ENCODE data around the gene TTC28. TPM values are rescaled to one million over a fixed set of nuclear protein-coding genes. Genes with fewer than 3 reads are reported as not detected.

Gene TTC28
- polyA plus RNA-seq, 4 donors = 0.45 to 24.0 (median 3.7) TPM

DNA sequence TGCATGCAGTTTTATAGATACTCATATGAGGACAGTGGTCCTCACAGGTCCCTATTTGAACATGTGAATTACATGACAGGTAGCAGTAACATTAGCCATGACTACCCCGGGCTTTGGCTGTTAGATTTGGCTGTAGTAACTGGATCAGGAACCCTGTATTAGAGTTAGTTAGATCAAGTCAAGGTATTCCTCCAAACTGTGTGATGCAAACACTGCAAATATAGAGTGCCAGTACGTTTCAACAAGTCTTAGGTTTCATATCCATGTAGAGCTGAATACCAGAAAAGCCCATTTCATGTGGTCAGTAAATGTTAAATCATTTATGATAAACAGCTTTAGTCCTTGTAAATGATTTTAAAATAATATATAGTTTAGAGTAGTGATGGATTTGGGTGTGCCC lies 731.1 kb downstream of the TTC28 start:
- DNase-seq = no peak
- Histone ChIP-seq H3K27ac (ENCODE audit: low read depth in 1 of 3, low read length in 2 of 3) (no peak overlapping the region), H3K36me3 (ENCODE audit: control insufficient read depth in 3 of 3, insufficient read depth in 2 of 3, low read depth in 1 of 3, low read length in 3 of 3) (no peaks in the 10 kb centered on the region), H3K4me3 (ENCODE audit: low read depth in 1 of 3, low read length in 3 of 3) (no peak overlapping the region), H3K9me3 (ENCODE audit: control insufficient read depth in 2 of 2, insufficient read depth in 1 of 2, low read depth in 1 of 2, low read length in 1 of 2) (no peaks in the 10 kb centered on the region), H3K27me3 (ENCODE audit: control insufficient read depth in 3 of 3, insufficient read depth in 3 of 3, low read length in 3 of 3) (no peaks in the 10 kb centered on the region), H3K4me1 (ENCODE audit: control insufficient read depth in 3 of 3, insufficient read depth in 2 of 3, low read depth in 1 of 3, low read length in 2 of 3) (no peaks in the 10 kb centered on the region)
- 89 to 95% (median 92%) methylated on average over 2 of the region's 2 CpGs for WGBS, 3 donors
- no peak for FAIRE-seq

- Histone ChIP-seq H3K4me1 (ENCODE audit: control insufficient read depth in 3 of 3, insufficient read depth in 2 of 3, low read depth in 1 of 3, low read length in 2 of 3) (no peaks in the 10 kb centered on the region), H3K4me3 (ENCODE audit: low read depth in 1 of 3, low read length in 3 of 3) (no peak overlapping the region), H3K9me3 (ENCODE audit: control insufficient read depth in 2 of 2, insufficient read depth in 1 of 2, low read depth in 1 of 2, low read length in 1 of 2) (no peaks in the 10 kb centered on the region), H3K27me3 (ENCODE audit: control insufficient read depth in 3 of 3, insufficient read depth in 3 of 3, low read length in 3 of 3) (no peaks in the 10 kb centered on the region), H3K36me3 (ENCODE audit: control insufficient read depth in 3 of 3, insufficient read depth in 2 of 3, low read depth in 1 of 3, low read length in 3 of 3) (peaks cover 0 to 5% (median 0%) of the 10 kb centered on the region in 3 donors), H3K27ac (ENCODE audit: low read depth in 1 of 3, low read length in 2 of 3) (no peak overlapping the region)
- 90 to 96% (median 92%) methylated on average over 4 of the region's 4 CpGs for WGBS, 3 donors
- FAIRE-seq = no peak
- DNase-seq = no peak
These were observed 732.2 kb downstream of the TTC28 start for GRCh38 chr22:27947448-27947847.

GRCh38 chr22:27941143-27941542 lies 738.5 kb downstream of the TTC28 start:
- Histone ChIP-seq H3K9me3 (ENCODE audit: control insufficient read depth in 2 of 2, insufficient read depth in 1 of 2, low read depth in 1 of 2, low read length in 1 of 2) (no peaks in the 10 kb centered on the region), H3K4me1 (ENCODE audit: control insufficient read depth in 3 of 3, insufficient read depth in 2 of 3, low read depth in 1 of 3, low read length in 2 of 3) (no peaks in the 10 kb centered on the region), H3K27ac (ENCODE audit: low read depth in 1 of 3, low read length in 2 of 3) (no peak overlapping the region), H3K36me3 (ENCODE audit: control insufficient read depth in 3 of 3, insufficient read depth in 2 of 3, low read depth in 1 of 3, low read length in 3 of 3) (peaks cover 0 to 9% (median 3%) of the 10 kb centered on the region in 3 donors), H3K4me3 (ENCODE audit: low read depth in 1 of 3, low read length in 3 of 3) (no peak overlapping the region), H3K27me3 (ENCODE audit: control insufficient read depth in 3 of 3, insufficient read depth in 3 of 3, low read length in 3 of 3) (no peaks in the 10 kb centered on the region)
- no peak for FAIRE-seq
- DNase-seq = no peak

DNA sequence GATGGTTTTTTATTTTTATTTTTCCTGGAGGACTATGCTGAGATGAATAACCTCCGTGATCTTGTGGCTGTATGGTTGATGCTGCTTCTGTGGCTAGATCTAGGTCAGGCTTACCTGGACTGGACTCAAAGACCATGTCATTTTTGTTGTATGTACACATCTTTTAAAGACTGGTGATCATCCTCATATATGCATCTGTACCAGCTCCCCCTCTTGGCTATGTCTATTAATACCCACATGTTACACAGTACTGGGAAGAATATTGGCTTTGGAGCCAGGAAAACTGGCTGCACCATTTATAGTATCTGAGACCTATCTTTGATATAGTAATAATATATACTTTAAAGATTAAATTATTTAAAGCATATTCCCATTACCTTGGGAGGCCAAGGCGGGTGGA lies 742.2 kb downstream of the TTC28 start:
- no peak for FAIRE-seq
- Histone ChIP-seq H3K27ac (ENCODE audit: low read depth in 1 of 3, low read length in 2 of 3) (no peak overlapping the region), H3K4me1 (ENCODE audit: control insufficient read depth in 3 of 3, insufficient read depth in 2 of 3, low read depth in 1 of 3, low read length in 2 of 3) (no peaks in the 10 kb centered on the region), H3K36me3 (ENCODE audit: control insufficient read depth in 3 of 3, insufficient read depth in 2 of 3, low read depth in 1 of 3, low read length in 3 of 3) (peaks cover 0 to 4% (median 3%) of the 10 kb centered on the region in 3 donors), H3K9me3 (ENCODE audit: control insufficient read depth in 2 of 2, insufficient read depth in 1 of 2, low read depth in 1 of 2, low read length in 1 of 2) (no peaks in the 10 kb centered on the region), H3K4me3 (ENCODE audit: low read depth in 1 of 3, low read length in 3 of 3) (no peak overlapping the region), H3K27me3 (ENCODE audit: control insufficient read depth in 3 of 3, insufficient read depth in 3 of 3, low read length in 3 of 3) (no peaks in the 10 kb centered on the region)
- WGBS, 3 donors = 95 to 100% (median 98%) methylated on average over 2 of the region's 2 CpGs
- DNase-seq = no peak

DNA sequence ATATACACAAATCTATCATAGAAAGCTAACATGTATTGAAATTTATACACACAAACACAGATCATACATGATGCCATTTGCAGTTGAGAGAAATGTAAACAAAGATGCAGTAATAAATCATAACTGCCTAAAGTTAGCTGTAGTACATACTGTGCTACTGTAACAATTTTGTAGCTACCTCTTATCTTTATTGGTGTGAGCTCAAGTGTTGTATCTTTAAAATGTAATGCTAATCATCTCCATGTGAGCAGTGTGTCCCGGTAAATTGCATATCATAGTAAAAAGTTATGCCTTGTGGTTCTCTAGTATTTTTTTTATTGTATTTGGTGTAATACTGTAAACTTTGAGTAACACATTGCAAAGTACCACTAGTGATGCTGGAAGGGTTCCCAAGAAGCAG lies 743.7 kb downstream of the TTC28 start:
- Histone ChIP-seq H3K9me3 (ENCODE audit: control insufficient read depth in 2 of 2, insufficient read depth in 1 of 2, low read depth in 1 of 2, low read length in 1 of 2) (no peaks in the 10 kb centered on the region), H3K27ac (ENCODE audit: low read depth in 1 of 3, low read length in 2 of 3) (no peak overlapping the region), H3K27me3 (ENCODE audit: control insufficient read depth in 3 of 3, insufficient read depth in 3 of 3, low read length in 3 of 3) (no peaks in the 10 kb centered on the region), H3K4me3 (ENCODE audit: low read depth in 1 of 3, low read length in 3 of 3) (no peak overlapping the region), H3K4me1 (ENCODE audit: control insufficient read depth in 3 of 3, insufficient read depth in 2 of 3, low read depth in 1 of 3, low read length in 2 of 3) (no peaks in the 10 kb centered on the region), H3K36me3 (ENCODE audit: control insufficient read depth in 3 of 3, insufficient read depth in 2 of 3, low read depth in 1 of 3, low read length in 3 of 3) (peaks cover 0 to 4% (median 3%) of the 10 kb centered on the region in 3 donors)
- 39 to 63% (median 47%) methylated on average over 1 of the region's 1 CpG for WGBS, 3 donors
- DNase-seq (no peak), FAIRE-seq (no peak)

GRCh38 chr22:27934069-27934468 lies 745.6 kb downstream of the TTC28 start:
- H3K4me3 ChIP-seq (ENCODE audit: low read depth in 1 of 3, low read length in 3 of 3) = no peak overlapping the region
- H3K9me3 ChIP-seq (ENCODE audit: control insufficient read depth in 2 of 2, insufficient read depth in 1 of 2, low read depth in 1 of 2, low read length in 1 of 2) = no peaks in the 10 kb centered on the region
- no peak for FAIRE-seq
- H3K36me3 ChIP-seq (ENCODE audit: control insufficient read depth in 3 of 3, insufficient read depth in 2 of 3, low read depth in 1 of 3, low read length in 3 of 3) = peaks cover 0 to 4% (median 3%) of the 10 kb centered on the region in 3 donors
- H3K27me3 ChIP-seq (ENCODE audit: control insufficient read depth in 3 of 3, insufficient read depth in 3 of 3, low read length in 3 of 3) = no peaks in the 10 kb centered on the region
- no peak for DNase-seq
- WGBS, 3 donors = 91 to 94% (median 94%) methylated on average over 5 of the region's 5 CpGs
- no peaks in the 10 kb centered on the region for H3K4me1 ChIP-seq (ENCODE audit: control insufficient read depth in 3 of 3, insufficient read depth in 2 of 3, low read depth in 1 of 3, low read length in 2 of 3)
- H3K27ac ChIP-seq (ENCODE audit: low read depth in 1 of 3, low read length in 2 of 3) = no peak overlapping the region

DNA sequence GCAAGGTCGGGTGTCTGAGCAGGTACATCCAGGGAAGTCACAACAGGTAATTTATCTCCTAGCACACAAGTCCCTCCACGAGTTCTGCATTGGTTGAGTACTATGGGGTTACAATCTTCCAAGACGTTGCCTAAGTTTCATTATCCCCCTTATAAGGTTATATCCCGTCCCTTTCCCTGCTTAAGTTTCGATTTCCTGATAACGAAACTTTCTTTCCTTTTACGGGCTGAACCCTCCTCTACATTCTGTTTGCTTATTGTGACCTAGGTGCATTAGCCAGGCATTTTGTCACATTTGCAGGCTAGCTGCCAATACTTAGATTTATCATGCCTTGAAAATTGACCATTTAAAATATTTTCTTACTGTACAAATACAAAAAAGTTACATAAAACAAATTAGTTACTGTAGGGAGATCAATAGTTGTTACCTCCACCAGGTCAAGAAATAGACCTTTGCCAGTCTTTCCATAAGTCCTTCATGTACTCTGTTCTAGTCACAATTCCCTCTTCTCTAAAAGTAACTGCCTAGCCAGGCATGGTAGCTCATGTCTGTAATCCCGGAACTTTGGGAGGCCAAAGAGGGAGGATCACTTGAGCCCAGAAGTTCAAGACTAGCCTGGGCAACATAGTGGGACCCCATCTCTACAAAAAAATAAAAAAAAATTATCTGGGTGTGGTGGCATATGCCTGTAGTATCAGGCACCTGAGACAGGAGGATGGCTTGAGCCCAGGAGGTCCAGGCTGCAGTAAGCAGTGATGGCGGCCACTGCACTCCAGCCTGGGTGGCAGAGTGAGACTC lies 746.3 kb downstream of the TTC28 start:
- Histone ChIP-seq H3K4me3 (ENCODE audit: low read depth in 1 of 3, low read length in 3 of 3) (no peak overlapping the region), H3K4me1 (ENCODE audit: control insufficient read depth in 3 of 3, insufficient read depth in 2 of 3, low read depth in 1 of 3, low read length in 2 of 3) (no peaks in the 10 kb centered on the region), H3K36me3 (ENCODE audit: control insufficient read depth in 3 of 3, insufficient read depth in 2 of 3, low read depth in 1 of 3, low read length in 3 of 3) (no peaks in the 10 kb centered on the region), H3K9me3 (ENCODE audit: control insufficient read depth in 2 of 2, insufficient read depth in 1 of 2, low read depth in 1 of 2, low read length in 1 of 2) (no peaks in the 10 kb centered on the region), H3K27me3 (ENCODE audit: control insufficient read depth in 3 of 3, insufficient read depth in 3 of 3, low read length in 3 of 3) (no peaks in the 10 kb centered on the region), H3K27ac (ENCODE audit: low read depth in 1 of 3, low read length in 2 of 3) (peak overlapping the region in 1 of 3 donors; percentile 52)
- FAIRE-seq (no peak), DNase-seq (no peak)
- 80 to 90% (median 83%) methylated on average over 9 of the region's 9 CpGs for WGBS, 3 donors

GRCh38 chr22:27930331-27931060 lies 749.1 kb downstream of the TTC28 start:
- H3K4me3 ChIP-seq (ENCODE audit: low read depth in 1 of 3, low read length in 3 of 3) = no peak overlapping the region
- no peak for FAIRE-seq

More at GRCh38 chr22:27930331-27931060, 749.1 kb downstream of the TTC28 start:
- no peaks in the 10 kb centered on the region for H3K4me1 ChIP-seq (ENCODE audit: control insufficient read depth in 3 of 3, insufficient read depth in 2 of 3, low read depth in 1 of 3, low read length in 2 of 3)
- WGBS, 3 donors = 86 to 94% (median 93%) methylated on average over 3 of the region's 3 CpGs
- H3K27ac ChIP-seq (ENCODE audit: low read depth in 1 of 3, low read length in 2 of 3) = no peak overlapping the region
- no peak for DNase-seq
- H3K27me3 ChIP-seq (ENCODE audit: control insufficient read depth in 3 of 3, insufficient read depth in 3 of 3, low read length in 3 of 3) = no peaks in the 10 kb centered on the region
- no peaks in the 10 kb centered on the region for H3K36me3 ChIP-seq (ENCODE audit: control insufficient read depth in 3 of 3, insufficient read depth in 2 of 3, low read depth in 1 of 3, low read length in 3 of 3)
- H3K9me3 ChIP-seq (ENCODE audit: control insufficient read depth in 2 of 2, insufficient read depth in 1 of 2, low read depth in 1 of 2, low read length in 1 of 2) = no peaks in the 10 kb centered on the region

Data from small intestine (tissue), 7 donors.